PFSK-1 (cell line): ENCODE measurements around the gene CT47C1.

Source experiments
- FOXP2 ChIP-seq: optimal IDR thresholded peaks from 2 replicates; pipeline ENCODE3; 2011; ENCODE audit warnings: borderline replicate concordance, control low read depth, inconsistent platforms; ENCODE audit not compliant: insufficient read depth; ENCODE audit errors: extremely low read length, extremely low read depth
- POLR2AphosphoS5 ChIP-seq: IDR thresholded peaks from 2 replicates; pipeline ENCODE4 v1.6.1; 2012; ENCODE audit warnings: low read depth, mild to moderate bottlenecking, control low read depth, low read length, moderate library complexity
- SIN3A ChIP-seq: IDR thresholded peaks from 2 replicates; pipeline ENCODE4 v1.6.1; 2012; ENCODE audit warnings: mild to moderate bottlenecking, low read length, moderate library complexity, borderline replicate concordance; ENCODE audit not compliant: insufficient read depth
- TAF1 ChIP-seq: IDR thresholded peaks from 2 replicates; pipeline ENCODE4 v1.6.1; 2012; ENCODE audit warnings: low read length, control low read depth, borderline replicate concordance; ENCODE audit not compliant: insufficient read depth
- TF ChIP-seq, protein P1 (sequence below), 2 experiments: IDR thresholded peaks; 2 replicates each; pipeline versions ENCODE4 v1.6.1 to v1.8.0; 2011 to 2012; ENCODE audit warnings: low read depth in 2 of 2, low read length in 2 of 2, control low read depth in 1 of 2, inconsistent platforms in 1 of 2, mild to moderate bottlenecking in 1 of 2, moderate library complexity in 1 of 2; ENCODE audit not compliant: insufficient read depth in 1 of 2

Gene CT47C1

GRCh38 chrX:119073911-119074310 lies 1.1 kb downstream of the CT47C1 start:
- TF ChIP-seq TAF1, result no peak
- TF ChIP-seq, protein P1, sequence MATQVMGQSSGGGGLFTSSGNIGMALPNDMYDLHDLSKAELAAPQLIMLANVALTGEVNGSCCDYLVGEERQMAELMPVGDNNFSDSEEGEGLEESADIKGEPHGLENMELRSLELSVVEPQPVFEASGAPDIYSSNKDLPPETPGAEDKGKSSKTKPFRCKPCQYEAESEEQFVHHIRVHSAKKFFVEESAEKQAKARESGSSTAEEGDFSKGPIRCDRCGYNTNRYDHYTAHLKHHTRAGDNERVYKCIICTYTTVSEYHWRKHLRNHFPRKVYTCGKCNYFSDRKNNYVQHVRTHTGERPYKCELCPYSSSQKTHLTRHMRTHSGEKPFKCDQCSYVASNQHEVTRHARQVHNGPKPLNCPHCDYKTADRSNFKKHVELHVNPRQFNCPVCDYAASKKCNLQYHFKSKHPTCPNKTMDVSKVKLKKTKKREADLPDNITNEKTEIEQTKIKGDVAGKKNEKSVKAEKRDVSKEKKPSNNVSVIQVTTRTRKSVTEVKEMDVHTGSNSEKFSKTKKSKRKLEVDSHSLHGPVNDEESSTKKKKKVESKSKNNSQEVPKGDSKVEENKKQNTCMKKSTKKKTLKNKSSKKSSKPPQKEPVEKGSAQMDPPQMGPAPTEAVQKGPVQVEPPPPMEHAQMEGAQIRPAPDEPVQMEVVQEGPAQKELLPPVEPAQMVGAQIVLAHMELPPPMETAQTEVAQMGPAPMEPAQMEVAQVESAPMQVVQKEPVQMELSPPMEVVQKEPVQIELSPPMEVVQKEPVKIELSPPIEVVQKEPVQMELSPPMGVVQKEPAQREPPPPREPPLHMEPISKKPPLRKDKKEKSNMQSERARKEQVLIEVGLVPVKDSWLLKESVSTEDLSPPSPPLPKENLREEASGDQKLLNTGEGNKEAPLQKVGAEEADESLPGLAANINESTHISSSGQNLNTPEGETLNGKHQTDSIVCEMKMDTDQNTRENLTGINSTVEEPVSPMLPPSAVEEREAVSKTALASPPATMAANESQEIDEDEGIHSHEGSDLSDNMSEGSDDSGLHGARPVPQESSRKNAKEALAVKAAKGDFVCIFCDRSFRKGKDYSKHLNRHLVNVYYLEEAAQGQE (IDR thresholded peaks at IDR 0.05; ENCODE audit: insufficient read depth in 1 of 2, low read depth in 2 of 2, low read length in 2 of 2), result no peak
- no peak for TF ChIP-seq FOXP2
- no peak for TF ChIP-seq SIN3A
- no peak for TF ChIP-seq POLR2AphosphoS5

GRCh38 chrX:119075270-119076025 lies 2.7 kb downstream of the CT47C1 start:
- no peak for TF ChIP-seq SIN3A
- no peak for TF ChIP-seq TAF1
- no peak for TF ChIP-seq FOXP2
- TF ChIP-seq, protein P1 (IDR thresholded peaks at IDR 0.05; ENCODE audit: insufficient read depth in 1 of 2, low read depth in 2 of 2, low read length in 2 of 2), result no peak
- no peak for TF ChIP-seq POLR2AphosphoS5

GRCh38 chrX:119082278-119082677 lies 9.5 kb downstream of the CT47C1 start:
- TF ChIP-seq TAF1 (no peak), SIN3A (no peak), POLR2AphosphoS5 (no peak)
- TF ChIP-seq, protein P1 (IDR thresholded peaks at IDR 0.05; ENCODE audit: insufficient read depth in 1 of 2, low read depth in 2 of 2, low read length in 2 of 2), result no peak

DNA sequence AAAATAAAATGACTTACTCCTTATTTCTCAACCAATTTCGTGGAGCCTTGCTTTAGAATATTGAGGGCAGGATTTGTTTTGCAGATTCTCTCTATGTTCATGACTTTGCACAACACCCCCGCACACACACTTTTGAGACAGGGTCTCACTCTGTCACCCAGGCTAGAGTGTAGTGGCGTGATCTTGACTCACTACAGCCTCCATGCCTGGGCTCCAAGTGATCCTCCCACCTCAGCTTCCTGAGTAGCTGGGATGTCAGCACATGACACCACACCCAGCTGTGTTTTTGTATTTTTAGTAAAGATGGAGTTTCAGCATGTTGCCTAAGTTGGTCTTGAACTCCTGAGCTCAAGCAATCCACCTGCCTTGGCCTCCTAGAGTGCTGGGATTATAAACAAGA lies 12.0 kb downstream of the CT47C1 start:
- no peak for TF ChIP-seq POLR2AphosphoS5
- TF ChIP-seq SIN3A, result no peak
- no peak for TF ChIP-seq TAF1
- TF ChIP-seq, protein P1 (IDR thresholded peaks at IDR 0.05; ENCODE audit: insufficient read depth in 1 of 2, low read depth in 2 of 2, low read length in 2 of 2), result no peak
- no peak for TF ChIP-seq FOXP2

- TF ChIP-seq FOXP2, result no peak
- no peak for TF ChIP-seq POLR2AphosphoS5
- TF ChIP-seq SIN3A, result no peak
- TF ChIP-seq, protein P1 (IDR thresholded peaks at IDR 0.05; ENCODE audit: insufficient read depth in 1 of 2, low read depth in 2 of 2, low read length in 2 of 2), result no peak
- no peak for TF ChIP-seq TAF1
Observed at GRCh38 chrX:119087121-119087520, 14.3 kb downstream of the CT47C1 start.
